ENCODE results near the gene ZNF217.
A peak's percentile ranks its signal among the peaks of the same experiment; 100 is the strongest.
"Not testable (repeated sequence)": the region's sequence is repeated elsewhere in the genome, so short reads cannot be mapped to it uniquely, and the experiment has no call there.

Gene ZNF217

GRCh38 chr20:53565254-53565653, 28.4 kb downstream of the ZNF217 start:
- no peak for DNase-seq

GRCh38 chr20:53562104-53562764, 31.4 kb downstream of the ZNF217 start:
- DNase-seq = not testable (repeated sequence)

- DNase-seq = no peak
Measured at GRCh38 chr20:53561505-53561904, 32.1 kb downstream of the ZNF217 start.

GRCh38 chr20:53559816-53560215, 33.8 kb downstream of the ZNF217 start:
- no peak for DNase-seq

- no peak for DNase-seq
Measured at GRCh38 chr20:53557130-53557529, 36.5 kb downstream of the ZNF217 start.

- DNase-seq = no peak
Measured at GRCh38 chr20:53556267-53556897, 37.3 kb downstream of the ZNF217 start.

GRCh38 chr20:53555816-53556215, 37.8 kb downstream of the ZNF217 start:
- no peak for DNase-seq

- no peak for DNase-seq
Measured at GRCh38 chr20:53555081-53555480, 38.6 kb downstream of the ZNF217 start.

GRCh38 chr20:53552572-53552893, 41.1 kb downstream of the ZNF217 start:
- not testable (repeated sequence) for DNase-seq

- not testable (repeated sequence) for DNase-seq
Measured at GRCh38 chr20:53551719-53552571, 41.7 kb downstream of the ZNF217 start.

- DNase-seq = no peak
Measured at GRCh38 chr20:53550280-53551187, 43.1 kb downstream of the ZNF217 start.

GRCh38 chr20:53547664-53548239, 45.9 kb downstream of the ZNF217 start:
- DNase-seq = peak; percentile 77

- no peak for DNase-seq
Measured at GRCh38 chr20:53539516-53539915, 54.1 kb downstream of the ZNF217 start.

GRCh38 chr20:53536382-53536781, 57.3 kb downstream of the ZNF217 start:
- DNase-seq = not testable (repeated sequence)

GRCh38 chr20:53535878-53536277, 57.8 kb downstream of the ZNF217 start:
- DNase-seq = no peak

GRCh38 chr20:53534037-53534436, 59.6 kb downstream of the ZNF217 start:
- no peak for DNase-seq

- no peak for DNase-seq
Measured at GRCh38 chr20:53533500-53533899, 60.1 kb downstream of the ZNF217 start.

- DNase-seq = not testable (repeated sequence)
Measured at GRCh38 chr20:53532654-53533312, 60.9 kb downstream of the ZNF217 start.

- no peak for DNase-seq
Measured at GRCh38 chr20:53530440-53530839, 63.2 kb downstream of the ZNF217 start.

- DNase-seq = no peak
Measured at GRCh38 chr20:53529658-53530057, 64.0 kb downstream of the ZNF217 start.

- DNase-seq = no peak
Measured at GRCh38 chr20:53527196-53527595, 66.4 kb downstream of the ZNF217 start.
